ENCODE measurements around the gene C21orf91. TPM values are rescaled to one million over a fixed set of nuclear protein-coding genes. Genes with fewer than 3 reads are reported as not detected.

The C21orf91 gene
- total RNA-seq, 2 donors from 2014 or later = 10.2 to 22.9 TPM

GRCh38 chr21:17789069-17789468 is 30.1 kb downstream of the C21orf91 start:
- Histone ChIP-seq H3K9me3 (no peaks in the 10 kb centered on the region), H3K27ac (no peak overlapping the region), H3K27me3 (replicated peaks; ENCODE audit: insufficient read depth) (no peaks in the 10 kb centered on the region), H3K36me3 (no peaks in the 10 kb centered on the region), H3K4me1 (replicated peaks) (peaks cover 4% of the 10 kb centered on the region), H3K4me3 (no peak overlapping the region)
- no peak for DNase-seq (ENCODE audit: low spot score)
- TF ChIP-seq POLR2AphosphoS5 (IDR thresholded peaks at IDR 0.05) = no peak
- TF ChIP-seq, protein P1, sequence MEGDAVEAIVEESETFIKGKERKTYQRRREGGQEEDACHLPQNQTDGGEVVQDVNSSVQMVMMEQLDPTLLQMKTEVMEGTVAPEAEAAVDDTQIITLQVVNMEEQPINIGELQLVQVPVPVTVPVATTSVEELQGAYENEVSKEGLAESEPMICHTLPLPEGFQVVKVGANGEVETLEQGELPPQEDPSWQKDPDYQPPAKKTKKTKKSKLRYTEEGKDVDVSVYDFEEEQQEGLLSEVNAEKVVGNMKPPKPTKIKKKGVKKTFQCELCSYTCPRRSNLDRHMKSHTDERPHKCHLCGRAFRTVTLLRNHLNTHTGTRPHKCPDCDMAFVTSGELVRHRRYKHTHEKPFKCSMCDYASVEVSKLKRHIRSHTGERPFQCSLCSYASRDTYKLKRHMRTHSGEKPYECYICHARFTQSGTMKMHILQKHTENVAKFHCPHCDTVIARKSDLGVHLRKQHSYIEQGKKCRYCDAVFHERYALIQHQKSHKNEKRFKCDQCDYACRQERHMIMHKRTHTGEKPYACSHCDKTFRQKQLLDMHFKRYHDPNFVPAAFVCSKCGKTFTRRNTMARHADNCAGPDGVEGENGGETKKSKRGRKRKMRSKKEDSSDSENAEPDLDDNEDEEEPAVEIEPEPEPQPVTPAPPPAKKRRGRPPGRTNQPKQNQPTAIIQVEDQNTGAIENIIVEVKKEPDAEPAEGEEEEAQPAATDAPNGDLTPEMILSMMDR (IDR thresholded peaks at IDR 0.05) = no peak
- no peak for TF ChIP-seq POLR2A (IDR thresholded peaks at IDR 0.05)
- intact Hi-C loops (cut with DNase I) = no loop called here
- WGBS = 49% methylated on average over 3 of the region's 3 CpGs

DNA sequence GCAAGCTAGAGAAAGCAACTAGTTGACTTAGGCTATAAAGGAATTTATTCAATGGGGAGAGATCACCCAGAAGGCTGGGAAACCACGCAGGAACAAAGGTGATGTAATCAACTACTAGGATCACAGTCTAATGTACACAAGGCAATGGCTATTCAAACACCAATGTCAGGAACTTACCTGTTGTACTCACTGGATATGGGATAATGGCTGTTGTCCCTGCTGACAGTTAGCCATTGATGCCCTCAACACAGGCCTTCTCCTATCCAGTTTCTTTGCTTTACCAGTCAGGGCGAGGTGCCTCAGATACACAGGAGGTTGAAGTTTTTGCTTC is 32.3 kb downstream of the C21orf91 start:
- intact Hi-C loops (cut with DNase I) = no loop called here
- 64% methylated on average over 2 of the region's 2 CpGs for WGBS
- no peak for DNase-seq (ENCODE audit: low spot score)
- H3K4me3 ChIP-seq = no peak overlapping the region
- H3K4me1 ChIP-seq (replicated peaks) = no peaks in the 10 kb centered on the region
- no peaks in the 10 kb centered on the region for H3K36me3 ChIP-seq
- no peak overlapping the region for H3K27ac ChIP-seq
- no peaks in the 10 kb centered on the region for H3K27me3 ChIP-seq (replicated peaks; ENCODE audit: insufficient read depth)
- no peaks in the 10 kb centered on the region for H3K9me3 ChIP-seq
- TF ChIP-seq POLR2A (IDR thresholded peaks at IDR 0.05) = no peak
- TF ChIP-seq POLR2AphosphoS5 (IDR thresholded peaks at IDR 0.05) = no peak
- TF ChIP-seq, protein P1 (IDR thresholded peaks at IDR 0.05) = no peak

DNA sequence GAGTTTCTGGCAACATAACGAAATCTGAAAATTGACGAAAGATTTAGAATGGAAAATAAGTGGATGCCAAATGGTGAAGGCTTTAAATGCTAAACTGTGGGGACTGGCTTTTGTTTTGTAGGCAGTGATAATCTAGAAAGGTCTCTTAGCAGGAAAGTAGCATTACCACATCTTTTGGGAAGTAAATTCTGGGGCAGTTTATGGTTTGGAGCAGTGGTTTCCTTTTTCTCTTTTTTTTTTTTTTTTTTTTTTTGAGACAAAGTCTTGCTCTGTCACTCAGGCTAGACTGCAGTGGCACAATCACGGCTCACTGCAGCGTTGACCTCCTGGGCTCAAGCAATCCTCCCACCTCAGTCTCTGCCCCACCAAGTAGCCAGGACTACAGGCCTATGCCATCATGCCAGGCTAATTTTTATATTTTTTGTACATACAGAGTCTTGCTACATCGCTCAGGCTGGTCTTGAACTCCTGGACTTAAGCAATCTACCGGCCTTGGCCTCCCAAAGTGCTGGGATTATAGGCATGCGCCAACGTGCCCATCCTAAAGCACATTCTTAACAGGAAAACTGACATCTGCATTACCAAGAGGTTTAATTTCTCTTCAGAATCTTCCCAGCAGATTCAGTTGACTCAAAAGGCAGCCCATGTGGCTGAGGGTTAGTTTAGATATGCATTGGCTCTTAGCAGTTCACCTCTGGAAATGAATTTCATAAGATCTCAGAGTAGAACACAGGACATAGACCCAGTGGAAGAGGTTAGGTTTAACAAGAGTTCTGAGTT is 32.9 kb downstream of the C21orf91 start:
- Histone ChIP-seq H3K4me1 (replicated peaks) (no peaks in the 10 kb centered on the region), H3K9me3 (no peaks in the 10 kb centered on the region), H3K27me3 (replicated peaks; ENCODE audit: insufficient read depth) (no peaks in the 10 kb centered on the region), H3K4me3 (no peak overlapping the region), H3K36me3 (no peaks in the 10 kb centered on the region), H3K27ac (no peak overlapping the region)
- intact Hi-C loops (cut with DNase I) = no loop called here
- TF ChIP-seq, protein P1 (IDR thresholded peaks at IDR 0.05) = no peak
- TF ChIP-seq POLR2AphosphoS5 (IDR thresholded peaks at IDR 0.05) = no peak
- TF ChIP-seq POLR2A (IDR thresholded peaks at IDR 0.05) = no peak
- 90% methylated on average over 8 of the region's 8 CpGs for WGBS
- DNase-seq (ENCODE audit: low spot score) = no peak

- Histone ChIP-seq H3K27me3 (replicated peaks; ENCODE audit: insufficient read depth) (no peaks in the 10 kb centered on the region), H3K36me3 (no peaks in the 10 kb centered on the region), H3K27ac (no peak overlapping the region), H3K4me3 (no peak overlapping the region), H3K9me3 (no peaks in the 10 kb centered on the region), H3K4me1 (replicated peaks) (no peaks in the 10 kb centered on the region)
- no peak for DNase-seq (ENCODE audit: low spot score)
- WGBS = 98% methylated on average over 2 of the region's 2 CpGs
- no peak for TF ChIP-seq POLR2A (IDR thresholded peaks at IDR 0.05)
- no peak for TF ChIP-seq POLR2AphosphoS5 (IDR thresholded peaks at IDR 0.05)
- TF ChIP-seq, protein P1 (IDR thresholded peaks at IDR 0.05) = no peak
- intact Hi-C loops (cut with DNase I) = no loop called here
Observed at GRCh38 chr21:17785403-17785788, 33.8 kb downstream of the C21orf91 start.

All from prostate gland (tissue), 2 donors.